ENCODE results near the gene HNRNPLL. TPM values are rescaled to one million over a fixed set of nuclear protein-coding genes. Genes with fewer than 3 reads are reported as not detected.

The HNRNPLL gene
- total RNA-seq, 1 experiment from 2014 or later: 73.8 TPM

DNA sequence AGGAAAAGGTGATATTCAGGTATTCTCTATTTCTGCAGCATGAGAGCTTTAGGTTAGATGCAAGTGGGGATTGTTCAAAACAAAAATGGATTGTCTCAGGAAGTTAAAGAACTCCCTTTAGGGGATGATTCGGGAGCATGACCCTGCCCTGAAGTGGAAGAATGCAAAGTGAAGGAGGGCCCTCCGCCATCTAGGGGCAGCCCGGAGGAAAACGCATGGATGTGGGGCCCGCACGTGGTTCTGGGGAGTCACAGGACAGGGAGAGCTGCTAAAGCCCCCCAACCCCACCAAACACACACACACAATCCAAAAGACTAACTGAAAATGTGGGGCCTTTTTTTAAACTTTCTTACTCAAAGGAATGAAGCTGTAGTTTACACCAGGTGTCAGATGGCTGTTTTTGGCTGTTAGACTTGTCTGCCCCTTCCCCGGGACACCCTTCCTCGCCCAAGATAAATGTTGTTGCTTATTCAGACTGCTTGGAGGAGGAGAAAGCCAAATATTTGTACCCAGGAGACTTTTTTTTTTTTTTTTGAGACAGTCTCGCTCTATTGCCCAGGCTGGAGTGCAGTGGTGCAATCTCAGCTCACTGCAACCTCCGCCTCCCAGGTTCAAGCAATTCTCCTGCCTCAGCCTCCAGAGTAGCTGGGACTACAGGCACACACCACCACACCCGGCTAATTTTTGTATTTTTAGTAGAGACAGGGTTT is 78.8 kb downstream of the HNRNPLL start:
- H3K27ac ChIP-seq (ENCODE audit: low read depth, low read length, poor library complexity, severe bottlenecking): no peak overlapping the region
- DNase-seq (ENCODE audit: low spot score): no peak
- no peak for TF ChIP-seq EZH2 (IDR thresholded peaks at IDR 0.05; ENCODE audit: borderline replicate concordance, low read depth, low read length, poor library complexity, severe bottlenecking)
- TF ChIP-seq, protein P1, sequence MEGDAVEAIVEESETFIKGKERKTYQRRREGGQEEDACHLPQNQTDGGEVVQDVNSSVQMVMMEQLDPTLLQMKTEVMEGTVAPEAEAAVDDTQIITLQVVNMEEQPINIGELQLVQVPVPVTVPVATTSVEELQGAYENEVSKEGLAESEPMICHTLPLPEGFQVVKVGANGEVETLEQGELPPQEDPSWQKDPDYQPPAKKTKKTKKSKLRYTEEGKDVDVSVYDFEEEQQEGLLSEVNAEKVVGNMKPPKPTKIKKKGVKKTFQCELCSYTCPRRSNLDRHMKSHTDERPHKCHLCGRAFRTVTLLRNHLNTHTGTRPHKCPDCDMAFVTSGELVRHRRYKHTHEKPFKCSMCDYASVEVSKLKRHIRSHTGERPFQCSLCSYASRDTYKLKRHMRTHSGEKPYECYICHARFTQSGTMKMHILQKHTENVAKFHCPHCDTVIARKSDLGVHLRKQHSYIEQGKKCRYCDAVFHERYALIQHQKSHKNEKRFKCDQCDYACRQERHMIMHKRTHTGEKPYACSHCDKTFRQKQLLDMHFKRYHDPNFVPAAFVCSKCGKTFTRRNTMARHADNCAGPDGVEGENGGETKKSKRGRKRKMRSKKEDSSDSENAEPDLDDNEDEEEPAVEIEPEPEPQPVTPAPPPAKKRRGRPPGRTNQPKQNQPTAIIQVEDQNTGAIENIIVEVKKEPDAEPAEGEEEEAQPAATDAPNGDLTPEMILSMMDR (conservative IDR thresholded peaks at IDR 0.05; ENCODE audit: low read depth, low read length): peak; percentile 56
- no peaks in the 10 kb centered on the region for H3K27me3 ChIP-seq (replicated peaks; ENCODE audit: insufficient read depth, low read depth, low read length, poor library complexity)
- POLR2A ChIA-PET (ENCODE audit: low non-redundant PET): no interaction called here
- H3K4me3 ChIP-seq (ENCODE audit: low read depth, low read length, poor library complexity, severe bottlenecking): no peak overlapping the region
- no peaks in the 10 kb centered on the region for H3K9me3 ChIP-seq (ENCODE audit: low read depth, low read length, poor library complexity, severe bottlenecking)
- no TSS peak for BruUV-seq (replicated peaks)
- H3K4me1 ChIP-seq (ENCODE audit: insufficient read depth, low read length, poor library complexity, severe bottlenecking): peaks cover 5% of the 10 kb centered on the region
- no peaks in the 10 kb centered on the region for H3K36me3 ChIP-seq (ENCODE audit: insufficient read depth, low read length, poor library complexity, severe bottlenecking)
- CTCF ChIA-PET: interaction anchor here (0.8 to 1.0 kb wide), 2 partner anchors 19 to 208 kb away, joined by 3 to 4 read pairs; no protein-coding TSS in a partner anchor
- intact Hi-C loops (cut with micrococcal nuclease; ENCODE audit: unreplicated experiment): no loop called here

- Histone ChIP-seq H3K4me1 (ENCODE audit: insufficient read depth, low read length, poor library complexity, severe bottlenecking) (peaks cover 5% of the 10 kb centered on the region), H3K27me3 (replicated peaks; ENCODE audit: insufficient read depth, low read depth, low read length, poor library complexity) (no peaks in the 10 kb centered on the region), H3K4me3 (ENCODE audit: low read depth, low read length, poor library complexity, severe bottlenecking) (no peak overlapping the region), H3K9me3 (ENCODE audit: low read depth, low read length, poor library complexity, severe bottlenecking) (no peaks in the 10 kb centered on the region), H3K27ac (ENCODE audit: low read depth, low read length, poor library complexity, severe bottlenecking) (no peak overlapping the region), H3K36me3 (ENCODE audit: insufficient read depth, low read length, poor library complexity, severe bottlenecking) (no peaks in the 10 kb centered on the region)
- CTCF ChIA-PET: interaction anchor here (1.0 kb wide), 1 partner anchor 207 kb away, joined by 3 read pairs; no protein-coding TSS in a partner anchor
- intact Hi-C loops (cut with micrococcal nuclease; ENCODE audit: unreplicated experiment): no loop called here
- BruUV-seq (replicated peaks): no TSS peak
- POLR2A ChIA-PET (ENCODE audit: low non-redundant PET): no interaction called here
- no peak for DNase-seq (ENCODE audit: low spot score)
- TF ChIP-seq, protein P1 (conservative IDR thresholded peaks at IDR 0.05; ENCODE audit: low read depth, low read length): no peak
- no peak for TF ChIP-seq EZH2 (IDR thresholded peaks at IDR 0.05; ENCODE audit: borderline replicate concordance, low read depth, low read length, poor library complexity, severe bottlenecking)
These were observed 79.9 kb downstream of the HNRNPLL start for GRCh38 chr2:38522754-38523349.

- DNase-seq (ENCODE audit: low spot score): no peak
- Histone ChIP-seq H3K36me3 (ENCODE audit: insufficient read depth, low read length, poor library complexity, severe bottlenecking) (no peaks in the 10 kb centered on the region), H3K27ac (ENCODE audit: low read depth, low read length, poor library complexity, severe bottlenecking) (no peak overlapping the region), H3K4me3 (ENCODE audit: low read depth, low read length, poor library complexity, severe bottlenecking) (no peak overlapping the region), H3K27me3 (replicated peaks; ENCODE audit: insufficient read depth, low read depth, low read length, poor library complexity) (no peaks in the 10 kb centered on the region), H3K9me3 (ENCODE audit: low read depth, low read length, poor library complexity, severe bottlenecking) (no peaks in the 10 kb centered on the region), H3K4me1 (ENCODE audit: insufficient read depth, low read length, poor library complexity, severe bottlenecking) (peaks cover 5% of the 10 kb centered on the region)
- POLR2A ChIA-PET (ENCODE audit: low non-redundant PET): no interaction called here
- no peak for TF ChIP-seq EZH2 (IDR thresholded peaks at IDR 0.05; ENCODE audit: borderline replicate concordance, low read depth, low read length, poor library complexity, severe bottlenecking)
- intact Hi-C loops (cut with micrococcal nuclease; ENCODE audit: unreplicated experiment): no loop called here
- no TSS peak for BruUV-seq (replicated peaks)
- CTCF ChIA-PET: interaction anchor here (1.0 kb wide), 1 partner anchor 13 kb away, joined by 3 read pairs; no protein-coding TSS in a partner anchor
These were observed 80.9 kb downstream of the HNRNPLL start for GRCh38 chr2:38521835-38522234.
